HuH-7 (cell line): ENCODE results near the gene EBF3.

Experiments used
- DNase-seq: peaks from one replicate; pipeline ENCODE4 v3.0.0; 2011; ENCODE audit warnings: low spot score

EBF3 gene

DNA sequence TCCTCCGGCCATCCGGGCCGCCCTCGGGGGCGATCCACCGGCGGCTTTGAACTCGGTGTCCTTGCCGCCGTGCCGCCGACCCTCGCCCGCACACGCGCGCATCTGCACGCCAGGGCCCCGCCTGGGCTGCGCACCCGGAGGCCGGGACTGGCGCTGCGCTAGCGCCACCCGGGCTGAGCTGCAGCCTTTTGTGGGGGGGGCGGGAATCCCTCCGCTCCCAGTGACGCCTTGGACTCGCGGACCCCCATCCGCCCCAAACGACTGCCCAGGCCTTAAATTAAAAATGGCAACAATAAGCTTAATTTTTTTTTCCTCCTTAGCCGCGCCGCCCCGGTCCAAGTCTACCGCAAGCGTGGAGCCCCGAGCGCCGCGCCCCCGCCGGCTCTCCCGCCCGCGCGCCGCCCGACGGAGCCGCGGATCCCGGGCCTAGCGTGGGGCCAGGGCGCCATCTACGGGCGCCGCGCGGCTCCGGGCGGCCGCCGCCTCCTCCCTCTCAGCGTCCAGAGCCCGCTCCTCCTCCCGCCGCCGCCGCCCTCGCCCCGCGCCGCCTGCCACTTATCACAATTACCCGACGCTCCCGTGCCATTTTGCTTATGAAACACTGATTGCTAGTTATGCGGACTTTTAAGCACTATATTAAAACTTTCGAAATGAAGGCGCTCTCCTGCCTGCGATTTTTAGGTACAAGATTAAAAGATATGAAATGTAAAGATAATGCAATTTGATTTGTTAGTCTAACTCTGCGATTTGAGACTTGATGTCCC lies 7.5 kb upstream of the EBF3 start:
- DNase-seq: peak; percentile 86

DNA sequence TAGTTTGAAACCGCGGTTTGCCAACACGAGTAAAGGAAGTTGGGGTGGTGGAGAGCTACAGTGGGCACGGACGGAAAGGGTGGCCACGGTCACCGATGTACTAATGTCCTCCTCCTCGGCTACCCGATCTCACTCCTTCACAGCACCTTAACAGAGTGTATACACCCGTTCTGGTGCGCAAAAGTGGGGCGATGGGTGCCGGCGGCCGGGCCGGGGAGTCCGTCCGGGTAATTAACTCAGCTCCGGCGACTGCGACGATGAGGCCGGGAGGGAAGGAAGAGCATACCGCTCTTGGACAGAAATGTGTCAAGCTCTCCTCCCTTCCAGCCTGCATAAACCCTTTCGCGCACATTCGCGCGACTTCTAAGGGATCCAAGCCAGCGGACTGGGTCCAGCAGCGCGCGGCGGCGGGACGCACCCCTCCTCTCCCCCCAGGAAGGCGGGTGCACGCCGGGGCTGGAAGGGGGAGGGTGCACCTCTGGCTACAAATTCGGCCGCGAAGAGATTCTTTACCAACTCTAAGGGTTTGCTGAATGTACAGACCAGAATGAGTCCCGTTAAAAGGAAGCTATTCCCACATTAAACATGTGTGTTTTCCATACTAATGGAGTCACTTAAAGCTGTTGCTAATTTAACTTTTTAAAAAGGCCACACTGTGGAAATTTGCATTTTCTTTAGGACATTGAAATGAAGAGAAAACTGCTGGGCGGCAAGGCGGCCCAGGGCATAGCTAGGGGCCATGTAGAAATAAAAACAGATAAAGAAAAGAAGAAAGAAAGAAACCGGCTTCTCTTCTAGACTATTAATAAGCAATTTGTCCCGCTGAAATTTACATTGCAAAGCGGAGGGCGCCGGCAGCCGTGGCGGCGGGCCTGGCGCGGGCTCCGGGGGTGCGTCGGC lies 6.6 kb upstream of the EBF3 start:
- DNase-seq: no peak

DNA sequence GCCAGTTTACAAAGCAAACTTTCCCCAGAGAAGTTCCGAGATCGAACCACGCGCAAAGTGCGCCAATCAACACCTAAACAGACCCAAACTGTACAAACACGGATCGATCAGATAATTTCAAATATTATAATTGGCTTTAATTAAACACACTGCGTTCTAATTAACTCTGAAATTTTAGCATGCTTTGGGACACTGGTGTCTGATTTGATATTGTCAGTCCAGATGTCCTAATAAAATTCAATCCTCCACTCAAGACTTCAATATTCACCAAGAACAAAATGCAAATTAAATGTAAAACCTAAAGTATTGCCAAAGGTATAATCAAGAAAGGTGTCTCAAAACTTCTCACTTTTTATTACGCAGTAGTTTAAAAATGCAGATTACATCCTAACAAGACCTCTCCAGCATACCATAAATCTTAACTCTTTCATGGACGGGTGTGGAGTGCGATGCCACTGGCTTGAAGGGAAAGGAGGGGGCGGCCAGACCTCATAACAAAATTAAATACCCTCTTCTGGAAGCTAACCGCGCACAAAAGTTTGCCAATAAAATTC lies 5.9 kb upstream of the EBF3 start:
- DNase-seq: no peak

- DNase-seq: no peak
These were observed 5.3 kb upstream of the EBF3 start for GRCh38 chr10:129969184-129969910.

- no peak for DNase-seq
These were observed 4.7 kb upstream of the EBF3 start for GRCh38 chr10:129968853-129969183.

- DNase-seq: no peak
These were observed 4.2 kb upstream of the EBF3 start for GRCh38 chr10:129968020-129968852.

- no peak for DNase-seq
These were observed 3.5 kb upstream of the EBF3 start for GRCh38 chr10:129967579-129968019.

GRCh38 chr10:129966889-129967578 lies 3.0 kb upstream of the EBF3 start:
- no peak for DNase-seq

- no peak for DNase-seq
These were observed 2.4 kb upstream of the EBF3 start for GRCh38 chr10:129966370-129966888.

- DNase-seq: no peak
These were observed 1.9 kb upstream of the EBF3 start for GRCh38 chr10:129965959-129966358.

DNA sequence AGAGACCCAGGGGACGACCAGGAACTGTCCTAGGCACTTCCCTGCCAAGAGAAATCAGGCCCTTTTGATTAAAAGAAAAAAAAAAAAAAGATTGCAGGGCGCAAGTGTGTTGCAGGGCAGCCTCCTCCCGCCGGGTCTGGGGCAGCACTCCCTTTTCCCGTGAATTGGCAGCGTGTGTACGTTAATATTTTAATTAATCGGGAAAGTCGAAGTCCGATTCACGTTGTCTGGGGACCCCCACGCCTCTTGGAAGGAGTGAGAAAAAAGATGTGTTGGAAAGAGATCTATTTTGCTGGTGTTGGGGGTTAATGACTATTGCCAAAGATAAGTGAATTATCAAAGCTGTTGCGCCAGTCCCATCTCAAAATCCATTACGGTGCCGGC lies 1.3 kb upstream of the EBF3 start:
- DNase-seq: no peak

DNA sequence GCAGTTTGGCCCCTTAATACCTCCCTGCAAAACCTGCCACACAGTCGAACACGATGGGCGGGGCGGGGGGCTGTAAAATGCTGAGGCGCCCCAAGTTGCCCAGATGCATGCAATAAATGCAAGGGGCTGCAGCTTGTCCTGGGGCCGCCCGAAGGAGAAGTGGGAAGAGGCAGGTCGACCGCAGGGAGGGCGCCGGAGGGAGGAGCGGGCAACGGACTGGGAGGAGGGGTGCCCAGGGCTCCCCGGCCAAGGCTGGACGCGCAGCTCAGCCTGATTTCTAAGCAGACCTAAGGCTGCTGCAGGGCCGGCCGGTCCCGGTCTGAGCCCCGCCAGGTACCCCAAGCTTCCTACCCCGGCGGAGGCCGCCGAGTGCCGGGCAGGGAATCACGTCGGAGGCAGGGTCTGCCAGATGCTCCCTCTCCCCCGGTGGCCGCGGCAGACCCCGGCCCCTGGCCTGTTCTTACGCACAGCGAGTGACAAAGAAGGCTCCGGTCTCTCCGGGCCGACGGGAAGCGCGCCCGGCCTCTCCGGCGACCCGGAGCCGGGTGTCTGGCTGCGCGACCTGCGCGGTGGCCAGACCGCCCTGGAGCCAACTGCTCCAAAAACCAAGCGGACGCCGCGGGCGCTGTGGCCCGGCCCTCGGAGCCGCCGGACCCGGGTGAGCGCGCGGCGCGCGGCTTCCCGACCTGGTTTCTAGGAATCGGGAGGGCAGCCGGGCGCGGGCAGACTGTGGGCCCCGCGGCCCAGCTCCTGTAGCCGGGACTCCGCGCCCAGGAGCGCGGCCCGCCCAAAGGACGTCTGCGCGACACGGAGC lies 744 bp upstream of the EBF3 start:
- no peak for DNase-seq

GRCh38 chr10:129962872-129963640 lies 1.0 kb downstream of the EBF3 start:
- peak; percentile 73 for DNase-seq

- no peak for DNase-seq
These were observed 1.8 kb downstream of the EBF3 start for GRCh38 chr10:129962031-129962871.

DNA sequence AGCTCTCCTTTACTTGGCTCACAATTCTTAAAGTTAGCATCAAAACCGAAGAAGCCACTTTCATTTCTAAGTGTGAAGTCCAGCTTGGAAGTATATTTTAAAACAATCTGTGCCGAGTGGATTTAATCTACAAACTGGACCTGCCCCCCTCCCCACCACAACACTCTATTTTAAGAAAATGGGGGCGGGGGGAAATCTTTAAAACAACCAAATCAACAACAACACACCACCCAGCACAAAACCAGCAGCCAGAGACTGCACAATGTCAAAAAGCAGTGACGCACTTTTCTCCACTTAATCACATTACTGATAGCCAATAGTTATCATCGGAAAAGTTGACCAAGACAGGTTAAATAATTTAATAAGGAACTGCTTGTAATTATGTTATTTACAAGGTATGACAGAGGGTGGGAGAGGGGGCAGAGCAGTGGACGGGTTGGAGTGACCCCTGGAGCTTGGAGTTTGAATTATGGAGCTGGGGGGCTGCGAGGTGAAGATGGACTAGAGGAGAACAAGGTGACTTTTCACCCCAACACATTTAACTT lies 2.8 kb downstream of the EBF3 start:
- DNase-seq: no peak

- no peak for DNase-seq
These were observed 3.5 kb downstream of the EBF3 start for GRCh38 chr10:129960481-129961156.
